Measurements from ENCODE around the gene FUT1. TPM values are rescaled to one million over a fixed set of nuclear protein-coding genes. Genes with fewer than 3 reads are reported as not detected.
A peak's percentile ranks its signal among the peaks of the same experiment; 100 is the strongest.

Gene FUT1
- total RNA-seq, 2 donors from 2014 or later, result 2.1 to 4.1 TPM

GRCh38 chr19:48716562-48717291 is 35.7 kb downstream of the FUT1 start:
- 3% methylated on average over 24 of the region's 24 CpGs for WGBS
- no peaks in the 10 kb centered on the region for H3K27me3 ChIP-seq (replicated peaks; ENCODE audit: insufficient read depth)
- H3K4me1 ChIP-seq (replicated peaks), result peaks cover 8% of the 10 kb centered on the region
- DNase-seq (ENCODE audit: low spot score), result no peak
- TF ChIP-seq POLR2A (IDR thresholded peaks at IDR 0.05), result no peak
- no peak for TF ChIP-seq POLR2AphosphoS5 (IDR thresholded peaks at IDR 0.05)
- no peak for TF ChIP-seq CTCF (IDR thresholded peaks at IDR 0.05)
- no peaks in the 10 kb centered on the region for H3K36me3 ChIP-seq
- H3K27ac ChIP-seq, result peak overlapping the region; percentile 32 to 59
- peak overlapping the region; percentile 3 to 16 for H3K4me3 ChIP-seq
- intact Hi-C loops (cut with DNase I), result no loop called here
- no peaks in the 10 kb centered on the region for H3K9me3 ChIP-seq

- Histone ChIP-seq H3K9me3 (no peaks in the 10 kb centered on the region), H3K36me3 (no peaks in the 10 kb centered on the region), H3K4me1 (replicated peaks) (peaks cover 8% of the 10 kb centered on the region), H3K4me3 (no peak overlapping the region), H3K27ac (peak overlapping the region; percentile 81 to 88), H3K27me3 (replicated peaks; ENCODE audit: insufficient read depth) (no peaks in the 10 kb centered on the region)
- 55% methylated on average over 19 of the region's 19 CpGs for WGBS
- DNase-seq (ENCODE audit: low spot score), result no peak
- TF ChIP-seq POLR2AphosphoS5 (IDR thresholded peaks at IDR 0.05) (no peak), CTCF (IDR thresholded peaks at IDR 0.05) (no peak)
- intact Hi-C loops (cut with DNase I), result no loop called here
These were observed 36.7 kb downstream of the FUT1 start for GRCh38 chr19:48715681-48716171.

- Histone ChIP-seq H3K4me3 (peak overlapping the region; percentile 38 to 49), H3K27ac (peak overlapping the region; percentile 81 to 88), H3K36me3 (no peaks in the 10 kb centered on the region), H3K9me3 (no peaks in the 10 kb centered on the region), H3K27me3 (replicated peaks; ENCODE audit: insufficient read depth) (no peaks in the 10 kb centered on the region), H3K4me1 (replicated peaks) (peaks cover 8% of the 10 kb centered on the region)
- DNase-seq (ENCODE audit: low spot score), result no peak
- TF ChIP-seq POLR2AphosphoS5 (IDR thresholded peaks at IDR 0.05), result no peak
- TF ChIP-seq POLR2A (IDR thresholded peaks at IDR 0.05), result no peak
- TF ChIP-seq CTCF (IDR thresholded peaks at IDR 0.05), result no peak
- 50% methylated on average over 26 of the region's 26 CpGs for WGBS
- intact Hi-C loops (cut with DNase I), result loop anchor here (5.0 kb wide), 1 partner anchor 73 kb away; no protein-coding TSS in a partner anchor
These were observed 37.4 kb downstream of the FUT1 start for GRCh38 chr19:48714759-48715675.

GRCh38 chr19:48713864-48714755 is 38.3 kb downstream of the FUT1 start:
- peak; percentile 85 for TF ChIP-seq POLR2A (IDR thresholded peaks at IDR 0.05)
- TF ChIP-seq POLR2AphosphoS5 (IDR thresholded peaks at IDR 0.05), result peak; percentile 81
- TF ChIP-seq CTCF (IDR thresholded peaks at IDR 0.05), result peak in 3 of 4 experiments; percentile 18 to 38 (median 38)
- Histone ChIP-seq H3K27ac (peak overlapping the region; percentile 81 to 88), H3K27me3 (replicated peaks; ENCODE audit: insufficient read depth) (no peaks in the 10 kb centered on the region), H3K9me3 (no peaks in the 10 kb centered on the region), H3K4me1 (replicated peaks) (peaks cover 8% of the 10 kb centered on the region), H3K4me3 (peak overlapping the region; percentile 47 to 49), H3K36me3 (no peaks in the 10 kb centered on the region)
- DNase-seq (ENCODE audit: low spot score), result peak; percentile 99
- under 1% methylated on average over 65 of the region's 67 CpGs for WGBS
- intact Hi-C loops (cut with DNase I), result loop anchor here (5.0 kb wide), 1 partner anchor 72 kb away; no protein-coding TSS in a partner anchor
